Fibroblast of villous mesenchyme (primary cell): ENCODE measurements around the gene VANGL2. TPM values are rescaled to one million over a fixed set of nuclear protein-coding genes. Genes with fewer than 3 reads are reported as not detected.

ENCODE experiments used
- DNase-seq: peaks from one replicate; pipeline ENCODE4 v3.0.0-alpha.2; 2010; ENCODE audit warnings: low read depth
- H3K4me3 ChIP-seq: 2 replicates; pipeline ENCODE4 v1.5.1; 2011; ENCODE audit warnings: low read depth, mild to moderate bottlenecking, low read length
- total RNA-seq: library from RNA; depleted of rRNA; stranded (reverse); fragments of >200 nt; gene quantifications from 2 replicates; pipeline ENCODE4 v1.2.3, GENCODE V29; 2012
- TF ChIP-seq, protein P1 (sequence below): IDR thresholded peaks from 2 replicates; pipeline ENCODE4 v1.5.1; 2012; ENCODE audit warnings: low read depth, mild to moderate bottlenecking, low read length; ENCODE audit not compliant: insufficient read depth

VANGL2 gene
- total RNA-seq, 1 donor: not detected

DNA sequence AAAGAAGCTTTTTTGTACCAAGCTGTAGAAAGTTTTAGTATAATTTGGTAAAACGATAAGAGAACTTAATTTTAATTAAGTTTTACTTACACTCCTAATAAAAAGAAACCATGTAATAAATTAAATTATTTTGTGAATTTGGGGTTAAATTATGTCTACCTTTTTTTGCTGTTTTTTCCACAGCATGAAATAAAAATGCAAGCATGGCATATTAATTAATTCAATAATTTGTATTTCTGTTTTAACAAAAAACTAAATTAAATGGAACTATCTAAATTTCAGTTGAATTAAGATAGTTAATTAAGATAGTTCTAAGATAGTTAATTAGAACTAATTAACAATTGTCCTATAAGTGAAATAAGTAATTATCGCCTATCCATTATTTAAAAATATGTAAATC is 39.4 kb downstream of the VANGL2 start:
- TF ChIP-seq, protein P1, sequence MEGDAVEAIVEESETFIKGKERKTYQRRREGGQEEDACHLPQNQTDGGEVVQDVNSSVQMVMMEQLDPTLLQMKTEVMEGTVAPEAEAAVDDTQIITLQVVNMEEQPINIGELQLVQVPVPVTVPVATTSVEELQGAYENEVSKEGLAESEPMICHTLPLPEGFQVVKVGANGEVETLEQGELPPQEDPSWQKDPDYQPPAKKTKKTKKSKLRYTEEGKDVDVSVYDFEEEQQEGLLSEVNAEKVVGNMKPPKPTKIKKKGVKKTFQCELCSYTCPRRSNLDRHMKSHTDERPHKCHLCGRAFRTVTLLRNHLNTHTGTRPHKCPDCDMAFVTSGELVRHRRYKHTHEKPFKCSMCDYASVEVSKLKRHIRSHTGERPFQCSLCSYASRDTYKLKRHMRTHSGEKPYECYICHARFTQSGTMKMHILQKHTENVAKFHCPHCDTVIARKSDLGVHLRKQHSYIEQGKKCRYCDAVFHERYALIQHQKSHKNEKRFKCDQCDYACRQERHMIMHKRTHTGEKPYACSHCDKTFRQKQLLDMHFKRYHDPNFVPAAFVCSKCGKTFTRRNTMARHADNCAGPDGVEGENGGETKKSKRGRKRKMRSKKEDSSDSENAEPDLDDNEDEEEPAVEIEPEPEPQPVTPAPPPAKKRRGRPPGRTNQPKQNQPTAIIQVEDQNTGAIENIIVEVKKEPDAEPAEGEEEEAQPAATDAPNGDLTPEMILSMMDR: no peak
- H3K4me3 ChIP-seq: no peak overlapping the region
- no peak for DNase-seq

- TF ChIP-seq, protein P1: no peak
- DNase-seq: no peak
- H3K4me3 ChIP-seq: no peak overlapping the region
Observed at GRCh38 chr1:160446945-160447600, 46.7 kb downstream of the VANGL2 start.

- TF ChIP-seq, protein P1: no peak
- no peak for DNase-seq
- H3K4me3 ChIP-seq: no peak overlapping the region
Observed at GRCh38 chr1:160449494-160449893, 49.1 kb downstream of the VANGL2 start.

DNA sequence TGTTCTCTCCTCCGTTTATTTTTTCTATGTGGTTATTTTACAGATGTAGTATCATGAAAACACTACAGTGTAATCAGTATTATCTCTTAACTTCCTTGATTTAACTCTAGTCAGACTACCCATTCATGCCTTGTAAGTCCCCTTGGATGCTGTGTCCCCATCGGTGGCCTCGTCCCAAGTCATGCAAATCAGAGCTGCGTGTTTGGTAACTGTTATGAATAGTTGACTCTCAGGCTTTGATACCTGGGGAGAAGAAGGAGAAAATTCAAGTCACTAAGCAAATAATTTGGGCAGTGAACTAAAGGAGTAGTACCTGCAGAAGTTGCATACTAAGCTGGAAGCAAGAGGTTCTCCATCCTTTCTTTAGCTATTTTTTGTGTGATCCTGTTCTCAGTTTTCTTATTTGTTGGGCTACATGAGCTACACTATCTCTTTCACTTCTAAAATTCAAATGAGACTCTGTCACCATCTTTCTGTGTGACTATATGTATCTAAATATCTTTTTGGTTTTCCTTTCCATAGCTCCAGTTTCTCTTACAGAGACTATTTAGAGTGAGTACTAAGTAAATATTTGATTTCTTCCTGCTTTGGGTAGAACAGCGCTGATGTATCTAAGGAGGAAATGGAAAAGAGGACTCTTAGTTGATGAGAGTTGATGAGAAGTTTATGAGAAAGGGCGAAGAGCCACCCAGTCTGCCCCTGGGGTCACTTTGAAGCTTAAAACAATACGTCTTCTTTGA is 50.9 kb downstream of the VANGL2 start:
- TF ChIP-seq, protein P1: no peak
- DNase-seq: no peak
- H3K4me3 ChIP-seq: no peak overlapping the region

DNA sequence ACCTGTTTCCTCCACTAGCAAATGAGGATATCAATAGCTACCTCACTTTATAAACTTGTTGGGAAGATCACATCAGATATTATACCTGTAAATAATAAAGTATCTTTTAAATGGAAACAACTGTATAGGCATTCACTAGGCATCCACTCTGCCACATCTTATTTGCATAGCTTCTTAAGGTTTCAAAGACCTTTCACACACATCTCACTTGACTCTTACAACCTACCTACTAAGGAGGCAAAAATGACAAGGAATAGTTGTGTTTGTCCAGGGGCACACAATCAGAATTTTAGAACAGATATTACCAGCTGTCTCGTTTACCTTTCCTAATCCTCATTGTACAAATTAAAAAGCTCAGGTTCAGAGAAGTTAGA is 51.5 kb downstream of the VANGL2 start:
- H3K4me3 ChIP-seq: no peak overlapping the region
- no peak for DNase-seq
- TF ChIP-seq, protein P1: no peak

- no peak overlapping the region for H3K4me3 ChIP-seq
- DNase-seq: no peak
- TF ChIP-seq, protein P1: no peak
Observed at GRCh38 chr1:160453443-160453842, 53.1 kb downstream of the VANGL2 start.
